Left kidney (tissue), 2 donors: ENCODE results near the gene ANGPTL2. TPM values are rescaled to one million over a fixed set of nuclear protein-coding genes. Genes with fewer than 3 reads are reported as not detected.

Experiments
- DNase-seq: peaks from one replicate; pipeline ENCODE4 v3.0.0-alpha.2; 2013
- polyA plus RNA-seq: library from polyadenylated mRNA; unstranded; fragments of 120-200 nt; gene quantifications from one replicate; pipeline ENCODE4 v1.2.1, GENCODE V29; 2013; ENCODE audit not compliant: insufficient read length

ANGPTL2 gene
- polyA plus RNA-seq, 1 donor, result 8.1 TPM

GRCh38 chr9:127076860-127077643 is 45.4 kb downstream of the ANGPTL2 start:
- DNase-seq, result no peak

DNA sequence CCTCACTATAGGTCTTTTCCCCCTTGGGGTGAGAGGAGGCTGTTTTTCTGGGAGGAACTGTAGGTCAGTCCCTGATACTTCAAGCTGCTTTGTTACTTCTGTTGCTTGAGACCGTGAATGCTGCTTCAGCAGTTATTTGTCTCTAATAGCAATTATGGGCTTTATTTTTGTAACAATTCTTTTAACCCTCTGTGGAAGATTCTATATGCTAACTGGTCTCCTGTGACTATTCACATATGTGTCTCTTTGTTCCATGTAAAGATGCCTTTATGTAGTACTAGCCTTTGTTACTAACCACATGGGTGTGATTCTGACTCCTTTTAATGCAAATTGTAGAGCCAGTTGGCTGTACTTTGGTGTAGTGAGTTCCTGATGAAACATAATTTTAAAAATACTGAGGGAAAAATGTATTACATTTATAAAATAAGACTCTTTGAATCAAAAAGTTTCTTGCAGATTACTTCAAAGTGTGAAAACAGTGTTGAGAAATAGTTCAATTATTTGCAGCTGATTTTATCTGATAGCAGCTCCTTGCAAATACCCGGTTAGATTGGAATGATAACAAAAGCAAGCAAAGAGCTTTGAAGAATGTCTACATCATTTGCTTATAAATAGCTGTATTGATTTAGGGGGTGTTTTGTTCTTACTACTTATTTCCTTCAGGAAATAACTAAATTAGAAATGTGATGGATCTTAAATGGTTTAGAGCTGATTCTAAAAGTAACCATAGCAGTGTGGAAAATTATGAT is 46.6 kb downstream of the ANGPTL2 start:
- no peak for DNase-seq

- DNase-seq, result no peak
These were observed 47.6 kb downstream of the ANGPTL2 start for GRCh38 chr9:127074561-127075548.

DNA sequence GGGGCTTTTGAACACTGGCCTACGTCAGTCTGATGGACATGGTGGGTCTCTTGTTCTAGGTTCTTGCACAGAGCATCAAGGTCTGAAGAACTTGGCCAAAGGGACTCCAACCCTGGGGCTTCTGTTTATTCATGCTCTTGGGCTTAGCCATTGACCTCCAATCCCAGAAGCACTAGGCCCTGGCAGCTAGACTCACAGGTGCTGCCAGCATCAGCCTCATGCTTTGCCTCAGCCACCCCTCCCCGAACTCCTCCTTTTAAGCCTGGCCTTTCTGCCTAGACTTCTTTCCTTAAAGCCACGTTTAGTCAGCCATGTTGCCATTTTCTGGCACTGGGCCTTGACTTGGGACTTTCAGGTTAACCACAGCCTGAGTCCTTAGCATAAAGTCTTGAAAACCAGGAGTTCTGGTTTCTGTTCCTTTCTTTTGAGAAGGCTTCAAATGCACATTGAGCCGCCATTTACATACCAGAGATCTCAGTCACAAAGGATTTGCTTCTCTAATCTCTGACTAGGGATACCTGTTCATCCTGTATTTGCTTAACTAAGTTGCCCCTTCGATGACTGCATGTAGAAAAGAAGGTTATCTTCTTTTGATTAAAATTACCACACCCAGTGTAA is 54.7 kb downstream of the ANGPTL2 start:
- no peak for DNase-seq

GRCh38 chr9:127066851-127067136 is 55.6 kb downstream of the ANGPTL2 start:
- DNase-seq, result no peak

DNA sequence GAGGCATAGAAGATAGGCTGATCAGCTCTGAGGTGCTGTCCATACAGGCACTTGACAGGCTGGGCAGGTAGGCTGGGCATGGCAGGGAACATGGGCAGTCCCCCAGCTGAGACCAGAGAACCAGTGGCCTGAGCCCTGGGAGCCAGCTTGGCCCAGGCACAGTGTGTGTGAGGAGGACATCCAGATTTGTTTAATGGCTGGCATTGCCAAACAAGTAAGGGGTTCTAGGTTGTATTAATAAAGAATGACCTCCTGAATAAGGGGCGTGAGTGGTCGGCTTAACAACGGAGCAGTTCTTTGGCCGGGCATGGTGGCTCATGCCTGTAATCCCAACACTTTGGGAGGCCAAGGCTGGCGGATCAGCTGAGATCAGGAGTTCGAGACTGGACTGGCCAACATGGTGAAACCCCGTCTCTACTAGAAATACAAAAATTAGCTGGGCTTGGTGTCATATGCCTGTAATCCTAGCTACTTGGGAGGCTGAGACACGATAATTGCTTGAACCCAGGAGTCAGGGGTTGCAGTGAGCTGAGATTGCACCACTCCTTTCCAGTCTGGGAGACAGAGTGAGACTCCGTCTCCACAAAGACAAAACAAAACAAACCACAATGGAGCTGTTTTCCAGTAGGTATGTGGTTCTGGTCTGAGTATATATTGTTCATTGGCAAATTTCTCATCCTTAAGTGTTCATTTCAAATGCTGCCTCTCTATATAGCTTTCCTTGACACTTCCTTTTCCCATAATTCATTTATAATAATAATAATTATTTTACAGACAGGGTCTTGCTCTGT is 56.2 kb downstream of the ANGPTL2 start:
- no peak for DNase-seq

DNA sequence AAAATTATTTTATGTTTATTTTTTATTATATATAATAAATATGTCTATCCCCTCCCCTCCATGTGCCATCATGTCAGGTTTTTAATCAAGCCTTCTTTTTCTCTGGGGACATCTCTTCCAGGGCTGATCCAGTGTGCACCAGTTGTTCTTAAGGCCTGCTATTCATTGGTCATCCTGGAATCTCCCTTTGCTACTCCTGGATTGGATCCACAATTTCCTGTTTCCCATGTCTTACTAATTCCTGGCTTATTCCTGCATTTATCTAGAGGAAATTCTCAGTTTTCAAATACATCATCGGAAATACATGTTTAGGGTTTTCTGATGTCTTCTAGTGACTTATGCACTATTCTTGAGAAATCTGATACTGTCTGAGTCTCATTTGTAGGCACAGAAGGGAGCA is 56.8 kb downstream of the ANGPTL2 start:
- DNase-seq, result no peak

DNA sequence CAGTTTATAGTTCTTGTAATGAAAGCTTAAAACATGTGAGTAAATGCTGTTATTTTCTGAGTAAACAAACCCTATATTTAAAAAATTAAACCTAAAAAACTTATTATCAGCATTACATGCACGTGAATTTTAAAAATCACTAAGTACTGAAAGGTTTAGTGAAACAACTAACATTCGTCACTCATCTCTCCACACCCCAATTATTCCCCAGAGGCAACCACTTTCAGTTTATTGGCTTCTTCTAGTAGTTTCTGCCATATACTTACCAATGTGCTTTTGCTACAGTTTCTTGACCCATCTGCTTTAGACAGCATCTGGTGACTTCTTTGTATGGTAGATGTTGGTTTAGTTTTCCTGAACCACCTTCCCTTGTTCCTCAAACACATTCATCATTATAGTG is 58.1 kb downstream of the ANGPTL2 start:
- no peak for DNase-seq

DNA sequence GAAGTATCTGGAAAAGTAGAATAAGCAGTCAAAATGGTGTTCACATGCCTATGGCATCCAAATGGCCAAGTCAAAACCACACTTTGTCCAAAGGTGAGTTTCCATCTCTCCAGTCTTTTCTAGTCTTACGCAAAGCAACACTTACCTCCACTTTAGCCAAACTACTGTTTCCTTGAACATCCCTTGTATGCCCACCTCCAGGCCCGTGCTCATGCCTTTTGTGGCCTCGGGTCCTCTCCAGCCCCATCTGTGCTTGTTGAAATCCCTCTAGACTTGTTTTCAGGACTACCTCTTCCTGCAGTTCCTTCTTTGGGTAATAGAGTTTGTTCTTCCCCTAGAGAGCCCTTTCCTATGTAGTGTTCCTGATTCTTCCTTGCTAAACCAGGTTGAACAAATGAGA is 61.0 kb downstream of the ANGPTL2 start:
- no peak for DNase-seq

DNA sequence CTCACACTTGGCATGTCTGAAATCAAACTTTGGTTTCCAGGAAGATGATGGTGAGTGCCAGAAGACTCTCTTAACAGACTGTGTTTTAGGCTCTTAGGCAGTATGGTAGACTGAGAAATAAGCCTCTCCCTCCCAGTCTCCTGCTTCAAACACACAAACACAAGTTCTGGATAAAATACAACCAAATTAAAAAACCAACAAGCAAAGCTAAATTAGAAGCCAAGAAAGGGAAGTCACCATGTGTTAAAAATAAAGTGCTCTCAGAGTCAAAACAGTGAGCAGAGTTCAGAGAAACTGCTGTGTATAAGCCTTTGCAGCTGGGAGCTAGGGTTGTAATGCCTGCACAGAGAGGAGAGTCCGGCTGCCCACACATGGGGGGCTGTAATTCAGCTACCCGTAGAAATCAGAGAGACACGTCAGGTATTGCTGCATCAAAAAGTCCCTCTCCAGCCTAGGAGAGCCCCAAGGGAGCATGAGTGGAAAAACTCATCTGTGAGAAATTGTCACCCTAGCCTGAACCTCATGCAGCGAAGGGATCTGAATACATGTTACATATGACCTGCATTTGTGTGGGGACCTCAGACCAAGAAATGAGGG is 62.6 kb downstream of the ANGPTL2 start:
- no peak for DNase-seq

- DNase-seq, result no peak
These were observed 63.4 kb downstream of the ANGPTL2 start for GRCh38 chr9:127059030-127059429.

DNA sequence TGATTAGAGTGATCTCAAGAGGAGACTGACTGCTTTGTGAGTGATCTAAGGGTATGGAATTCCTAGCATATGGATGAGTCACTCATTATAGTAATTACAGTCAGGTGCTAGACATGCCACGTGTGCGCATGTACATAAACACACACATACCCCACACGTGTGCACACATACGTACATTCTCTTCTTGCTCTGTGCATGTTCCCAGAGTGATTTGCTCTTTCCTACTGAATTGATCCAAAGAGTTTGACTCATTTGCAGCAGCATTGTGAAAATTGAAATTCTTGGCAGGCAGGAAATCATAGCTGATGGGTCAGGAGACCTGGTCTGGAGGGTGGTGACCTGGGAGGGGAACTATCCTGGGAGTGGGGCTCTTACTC is 63.8 kb downstream of the ANGPTL2 start:
- DNase-seq, result no peak

DNA sequence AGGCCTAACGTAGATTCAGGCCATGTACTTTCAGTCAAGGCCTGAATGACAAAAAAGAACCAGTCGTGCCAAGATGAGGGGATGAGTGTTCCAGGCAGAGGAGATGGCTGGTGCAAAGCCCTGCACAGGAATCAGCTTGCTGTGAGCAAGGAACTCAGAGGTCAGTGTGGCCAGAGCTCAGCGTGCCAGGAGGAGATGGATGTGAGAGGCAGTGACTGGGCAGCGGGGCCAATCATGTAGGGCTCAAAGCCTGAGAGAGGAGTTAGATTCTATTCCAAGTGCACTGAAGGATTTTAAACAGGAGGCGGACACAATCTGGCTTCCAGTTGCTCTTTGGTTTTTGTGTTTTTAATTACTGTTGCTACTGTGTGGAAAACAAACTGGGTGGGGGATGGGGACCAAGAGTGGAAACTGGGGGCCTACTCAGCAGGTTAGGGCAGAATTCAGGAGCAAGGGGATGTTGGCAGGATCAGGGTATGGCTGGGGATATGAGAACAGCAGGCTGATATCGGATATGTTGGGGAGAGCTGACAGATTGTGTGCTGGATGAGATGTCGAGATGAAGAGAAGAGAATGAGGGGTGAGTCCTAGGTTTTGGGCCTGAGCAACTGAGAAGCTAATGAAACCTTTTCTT is 64.3 kb downstream of the ANGPTL2 start:
- DNase-seq, result no peak

DNA sequence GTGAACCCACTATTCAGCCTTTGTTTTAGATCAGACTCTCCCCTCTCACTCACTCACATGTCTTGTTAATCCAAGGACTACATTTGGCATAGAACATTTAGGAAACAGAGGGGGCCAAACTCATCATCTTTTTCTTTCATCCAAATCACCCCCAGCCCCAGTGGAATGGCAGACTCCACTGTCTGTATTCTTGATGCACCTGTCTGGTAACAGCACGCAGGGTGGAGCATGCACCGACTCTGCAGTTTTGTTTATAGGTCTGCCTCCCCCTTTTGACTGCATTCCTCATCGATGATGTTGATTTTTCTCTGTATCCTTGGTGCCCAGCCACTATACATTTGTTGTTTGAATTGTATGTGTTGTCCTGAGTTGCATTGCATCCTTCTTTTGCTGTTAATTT is 66.0 kb downstream of the ANGPTL2 start:
- no peak for DNase-seq

GRCh38 chr9:127055745-127056402 is 66.6 kb downstream of the ANGPTL2 start:
- DNase-seq, result no peak

DNA sequence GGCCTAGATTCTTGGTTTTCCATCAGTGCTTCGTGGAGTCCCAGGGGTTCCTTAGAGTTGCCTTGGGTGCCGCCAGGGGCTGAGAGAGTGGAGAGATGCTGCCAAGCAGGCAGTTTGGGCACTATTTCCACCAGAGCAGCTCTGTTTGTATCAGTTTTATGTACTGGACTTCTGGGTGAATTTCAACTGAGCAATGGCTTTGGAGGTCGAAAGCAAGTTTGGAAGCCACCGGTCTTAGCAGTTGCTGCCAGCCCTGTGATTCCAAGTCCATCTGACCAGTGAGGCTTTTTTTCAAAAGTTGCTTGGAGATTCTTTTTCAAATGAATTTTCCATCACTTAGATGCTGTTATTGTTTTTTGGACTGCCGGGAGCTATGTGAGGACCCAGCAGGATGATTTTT is 68.5 kb downstream of the ANGPTL2 start:
- no peak for DNase-seq

- peak; percentile 30 for DNase-seq
These were observed 69.2 kb downstream of the ANGPTL2 start for GRCh38 chr9:127053057-127053821.

- DNase-seq, result no peak
These were observed 70.4 kb downstream of the ANGPTL2 start for GRCh38 chr9:127051881-127052595.
